Measurements from ENCODE around the gene SPATA2L. TPM values are rescaled to one million over a fixed set of nuclear protein-coding genes. Genes with fewer than 3 reads are reported as not detected.

SPATA2L gene, protein sequence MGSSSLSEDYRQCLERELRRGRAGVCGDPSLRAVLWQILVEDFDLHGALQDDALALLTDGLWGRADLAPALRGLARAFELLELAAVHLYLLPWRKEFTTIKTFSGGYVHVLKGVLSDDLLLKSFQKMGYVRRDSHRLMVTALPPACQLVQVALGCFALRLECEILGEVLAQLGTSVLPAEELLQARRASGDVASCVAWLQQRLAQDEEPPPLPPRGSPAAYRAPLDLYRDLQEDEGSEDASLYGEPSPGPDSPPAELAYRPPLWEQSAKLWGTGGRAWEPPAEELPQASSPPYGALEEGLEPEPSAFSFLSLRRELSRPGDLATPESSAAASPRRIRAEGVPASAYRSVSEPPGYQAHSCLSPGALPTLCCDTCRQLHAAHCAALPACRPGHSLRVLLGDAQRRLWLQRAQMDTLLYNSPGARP
- 13.0 and 18.1 TPM in 2 replicates for total RNA-seq

GRCh38 chr16:89701425-89702406 is at the start of gene SPATA2L:
TSS of gene SPATA2L (minus strand) at chr16:89701705. CDS start at chr16:89701232, 473 bp downstream.

GRCh38 chr16:89720813-89721545 is 19.5 kb upstream of the SPATA2L start, which contains the start of the genes VPS9D1 and ZNF276:
TSS of gene VPS9D1 (minus strand) at chr16:89720898. CDS start at chr16:89720861, 37 bp downstream.
TSS of gene ZNF276 (plus strand) at chr16:89721537. CDS start at chr16:89721641, 104 bp downstream.

GRCh38 chr16:89686520-89687091 is 14.9 kb downstream of the SPATA2L start, which contains the start of gene CDK10:
TSS of gene CDK10 (plus strand) at chr16:89686689. CDS start at chr16:89686711, 22 bp downstream.

GRCh38 chr16:89657442-89658220 is 43.9 kb downstream of the SPATA2L start, which contains the start of the genes CHMP1A and SPATA33:
TSS of gene CHMP1A (minus strand) at chr16:89657708. CDS start at chr16:89657588, 120 bp downstream.
TSS of gene SPATA33 (plus strand) at chr16:89657836. CDS start at chr16:89657912, 76 bp downstream.

Other genes with a start within 250 kb of the SPATA2L start
- gene ANKRD11, start 211.1 kb downstream of the SPATA2L start, total RNA-seq: 45.5 and 99.8 TPM in 2 replicates
- gene SPG7, start 193.3 kb downstream of the SPATA2L start, total RNA-seq: 93.6 and 180 TPM in 2 replicates
- gene RPL13, start 141.0 kb downstream of the SPATA2L start, total RNA-seq: 1,676 and 2,235 TPM in 2 replicates
- gene CPNE7, start 125.9 kb downstream of the SPATA2L start, total RNA-seq: 1.3 and 3.6 TPM in 2 replicates
- gene DPEP1, start 88.1 kb downstream of the SPATA2L start, total RNA-seq: 0.32 and 1.1 TPM in 2 replicates
- gene CHMP1A, start 44.0 kb downstream of the SPATA2L start, total RNA-seq: 94.9 and 121 TPM in 2 replicates
- gene SPATA33, start 43.9 kb downstream of the SPATA2L start, total RNA-seq: 1.9 and 3.8 TPM in 2 replicates
- 32.2 and 62.8 TPM in 2 replicates for gene CDK10, start 15.0 kb downstream of the SPATA2L start, total RNA-seq
- gene VPS9D1, start 19.2 kb upstream of the SPATA2L start, total RNA-seq: 2.6 and 7.4 TPM in 2 replicates
- gene ZNF276, start 19.8 kb upstream of the SPATA2L start, total RNA-seq: 16.4 and 31.5 TPM in 2 replicates
- gene FANCA, start 114.9 kb upstream of the SPATA2L start, total RNA-seq: 16.5 and 20.1 TPM in 2 replicates
- gene SPIRE2, start 126.8 kb upstream of the SPATA2L start, total RNA-seq: 0.97 and 4.8 TPM in 2 replicates
- gene TCF25, start 171.9 kb upstream of the SPATA2L start, total RNA-seq: 136 and 197 TPM in 2 replicates
- 0.97 and 2.1 TPM in 2 replicates for gene MC1R, start 217.2 kb upstream of the SPATA2L start, total RNA-seq
- gene TUBB3, start 221.6 kb upstream of the SPATA2L start, total RNA-seq: 137 and 173 TPM in 2 replicates
- gene DEF8, start 247.1 kb upstream of the SPATA2L start, total RNA-seq: 84.3 and 106 TPM in 2 replicates